Uterus (tissue), 2 donors: Measurements from ENCODE around the gene TRIOBP.

ENCODE experiments used
- CTCF ChIP-seq, 4 experiments: fragments of 200-600 bp in 2 of 4; fragments of 450-650 bp in 2 of 4; sonication (generic) in 2 of 4; IDR thresholded peaks; one replicate each; pipeline ENCODE4 v1.5.1; 2016 to 2019; ENCODE audit warnings: antibody characterized with exemption in 4 of 4, mild to moderate bottlenecking in 2 of 4, moderate library complexity in 1 of 4
- POLR2A ChIP-seq, 2 donors: fragments of 450-650 bp; IDR thresholded peaks; one replicate each; pipeline ENCODE4 v1.6.1; 2016; ENCODE audit warnings: antibody characterized with exemption in 2 of 2, mild to moderate bottlenecking in 1 of 2, moderate library complexity in 1 of 2

GRCh38 chr22:37792494-37792893 lies 95.6 kb downstream of the TRIOBP start:
- TF ChIP-seq CTCF (IDR thresholded peaks at IDR 0.05), result no peak
- TF ChIP-seq POLR2A (IDR thresholded peaks at IDR 0.05), result no peak
